ENCODE results near the gene SPG7.
"Not testable (repeated sequence)": the region's sequence is repeated elsewhere in the genome, so short reads cannot be mapped to it uniquely, and the experiment has no call there.

DNA sequence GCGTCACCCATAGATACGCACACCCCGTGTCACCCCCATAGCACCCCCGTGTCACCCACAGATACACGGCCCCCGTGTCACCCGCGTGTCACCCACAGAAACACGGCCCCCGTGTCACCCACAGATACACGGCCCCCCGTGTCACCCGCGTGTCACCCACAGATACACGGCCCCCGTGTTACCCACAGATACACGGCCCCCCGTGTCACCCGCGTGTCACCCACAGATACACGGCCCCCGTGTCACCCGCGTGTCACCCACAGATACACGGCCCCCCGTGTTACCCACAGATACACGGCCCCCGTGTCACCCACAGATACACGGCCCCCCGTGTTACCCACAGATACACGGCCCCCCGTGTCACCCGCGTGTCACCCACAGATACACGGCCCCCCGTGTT lies 79.5 kb downstream of the SPG7 start:
- TF ChIP-seq, protein P1, sequence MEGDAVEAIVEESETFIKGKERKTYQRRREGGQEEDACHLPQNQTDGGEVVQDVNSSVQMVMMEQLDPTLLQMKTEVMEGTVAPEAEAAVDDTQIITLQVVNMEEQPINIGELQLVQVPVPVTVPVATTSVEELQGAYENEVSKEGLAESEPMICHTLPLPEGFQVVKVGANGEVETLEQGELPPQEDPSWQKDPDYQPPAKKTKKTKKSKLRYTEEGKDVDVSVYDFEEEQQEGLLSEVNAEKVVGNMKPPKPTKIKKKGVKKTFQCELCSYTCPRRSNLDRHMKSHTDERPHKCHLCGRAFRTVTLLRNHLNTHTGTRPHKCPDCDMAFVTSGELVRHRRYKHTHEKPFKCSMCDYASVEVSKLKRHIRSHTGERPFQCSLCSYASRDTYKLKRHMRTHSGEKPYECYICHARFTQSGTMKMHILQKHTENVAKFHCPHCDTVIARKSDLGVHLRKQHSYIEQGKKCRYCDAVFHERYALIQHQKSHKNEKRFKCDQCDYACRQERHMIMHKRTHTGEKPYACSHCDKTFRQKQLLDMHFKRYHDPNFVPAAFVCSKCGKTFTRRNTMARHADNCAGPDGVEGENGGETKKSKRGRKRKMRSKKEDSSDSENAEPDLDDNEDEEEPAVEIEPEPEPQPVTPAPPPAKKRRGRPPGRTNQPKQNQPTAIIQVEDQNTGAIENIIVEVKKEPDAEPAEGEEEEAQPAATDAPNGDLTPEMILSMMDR (IDR thresholded peaks at IDR 0.05; ENCODE audit: low read length): not testable (repeated sequence)
- TF ChIP-seq EZH2 (IDR thresholded peaks at IDR 0.05; ENCODE audit: borderline replicate concordance, low read length): not testable (repeated sequence)
